Activated T-helper 1 cell treated with anti-CD3 and anti-CD28 coated beads, Interleukin-12 subunit alpha, Interleukin-12 subunit beta, Interleukin-2, Interleukin-4 antibody, amounts not matched to agents 30 ng/mL and 10 ng/mL and 1 ng/mL, durations not matched to agents 14 hours and 24 hours and 36 hours (primary cell): ENCODE data around the gene TMEM238. TPM values are rescaled to one million over a fixed set of nuclear protein-coding genes. Genes with fewer than 3 reads are reported as not detected.
"Not testable (repeated sequence)": the region's sequence is repeated elsewhere in the genome, so short reads cannot be mapped to it uniquely, and the experiment has no call there.

ENCODE experiments used
- DNase-seq: peaks from one replicate; pipeline ENCODE4 v3.0.0; 2021; ENCODE audit warnings: low spot score
- H3K27ac Mint-ChIP-seq: one replicate; pipeline ENCODE4 v1.8.0; 2021; ENCODE audit warnings: mild to moderate bottlenecking, mixed read lengths
- H3K27me3 Mint-ChIP-seq: one replicate; pipeline ENCODE4 v1.8.0; 2022; ENCODE audit warnings: mild to moderate bottlenecking, moderate library complexity, mixed read lengths; ENCODE audit not compliant: insufficient read depth
- H3K36me3 Mint-ChIP-seq: one replicate; pipeline ENCODE4 v1.8.0; 2021; ENCODE audit warnings: low read depth, mixed read lengths
- H3K4me1 Mint-ChIP-seq: one replicate; pipeline ENCODE4 v1.8.0; 2021; ENCODE audit warnings: low read depth, mixed read lengths
- H3K4me3 Mint-ChIP-seq: one replicate; pipeline ENCODE4 v1.8.0; 2021; ENCODE audit warnings: mild to moderate bottlenecking, moderate library complexity, mixed read lengths
- H3K9me3 Mint-ChIP-seq: one replicate; pipeline ENCODE4 v1.8.0; 2021; ENCODE audit warnings: mixed read lengths
- intact Hi-C: fragments of 100-400 bp; cut with micrococcal nuclease; formaldehyde crosslinking; loops from one replicate; pipeline ENCODE4 v1.15.1; 2024
- total RNA-seq: library from RNA; stranded (reverse); gene quantifications from 2 replicates; pipeline ENCODE4 v1.2.3, GENCODE V29; 2022

Gene TMEM238
- total RNA-seq, 1 donor from 2014 or later = 10.6 TPM

GRCh38 chr19:55345818-55346724, 38.0 kb downstream of the TMEM238 start:
- intact Hi-C loops = no loop called here
- H3K4me1 Mint-ChIP-seq = peaks cover 7% of the 10 kb centered on the region
- no peak overlapping the region for H3K4me3 Mint-ChIP-seq

GRCh38 chr19:55345101-55345817, 38.8 kb downstream of the TMEM238 start:
- intact Hi-C loops = no loop called here

More at GRCh38 chr19:55345818-55346724, 38.0 kb downstream of the TMEM238 start:
- Mint-ChIP-seq H3K27ac (no peak overlapping the region), H3K9me3 (no peaks in the 10 kb centered on the region), H3K27me3 (no peaks in the 10 kb centered on the region), H3K36me3 (peaks cover 7% of the 10 kb centered on the region)
- no peak for DNase-seq

GRCh38 chr19:55344444-55344843, 39.6 kb downstream of the TMEM238 start:
- H3K4me3 Mint-ChIP-seq = no peak overlapping the region
- H3K9me3 Mint-ChIP-seq = no peaks in the 10 kb centered on the region
- no peak overlapping the region for H3K27ac Mint-ChIP-seq
- DNase-seq = no peak
- peaks cover 5% of the 10 kb centered on the region for H3K4me1 Mint-ChIP-seq
- peaks cover 8% of the 10 kb centered on the region for H3K36me3 Mint-ChIP-seq
- intact Hi-C loops = no loop called here
- H3K27me3 Mint-ChIP-seq = no peaks in the 10 kb centered on the region

More at GRCh38 chr19:55345101-55345817, 38.8 kb downstream of the TMEM238 start:
- Mint-ChIP-seq H3K36me3 (peaks cover 7% of the 10 kb centered on the region), H3K4me3 (no peak overlapping the region), H3K4me1 (peaks cover 5% of the 10 kb centered on the region), H3K27ac (no peak overlapping the region), H3K9me3 (no peaks in the 10 kb centered on the region), H3K27me3 (no peaks in the 10 kb centered on the region)
- no peak for DNase-seq

DNA sequence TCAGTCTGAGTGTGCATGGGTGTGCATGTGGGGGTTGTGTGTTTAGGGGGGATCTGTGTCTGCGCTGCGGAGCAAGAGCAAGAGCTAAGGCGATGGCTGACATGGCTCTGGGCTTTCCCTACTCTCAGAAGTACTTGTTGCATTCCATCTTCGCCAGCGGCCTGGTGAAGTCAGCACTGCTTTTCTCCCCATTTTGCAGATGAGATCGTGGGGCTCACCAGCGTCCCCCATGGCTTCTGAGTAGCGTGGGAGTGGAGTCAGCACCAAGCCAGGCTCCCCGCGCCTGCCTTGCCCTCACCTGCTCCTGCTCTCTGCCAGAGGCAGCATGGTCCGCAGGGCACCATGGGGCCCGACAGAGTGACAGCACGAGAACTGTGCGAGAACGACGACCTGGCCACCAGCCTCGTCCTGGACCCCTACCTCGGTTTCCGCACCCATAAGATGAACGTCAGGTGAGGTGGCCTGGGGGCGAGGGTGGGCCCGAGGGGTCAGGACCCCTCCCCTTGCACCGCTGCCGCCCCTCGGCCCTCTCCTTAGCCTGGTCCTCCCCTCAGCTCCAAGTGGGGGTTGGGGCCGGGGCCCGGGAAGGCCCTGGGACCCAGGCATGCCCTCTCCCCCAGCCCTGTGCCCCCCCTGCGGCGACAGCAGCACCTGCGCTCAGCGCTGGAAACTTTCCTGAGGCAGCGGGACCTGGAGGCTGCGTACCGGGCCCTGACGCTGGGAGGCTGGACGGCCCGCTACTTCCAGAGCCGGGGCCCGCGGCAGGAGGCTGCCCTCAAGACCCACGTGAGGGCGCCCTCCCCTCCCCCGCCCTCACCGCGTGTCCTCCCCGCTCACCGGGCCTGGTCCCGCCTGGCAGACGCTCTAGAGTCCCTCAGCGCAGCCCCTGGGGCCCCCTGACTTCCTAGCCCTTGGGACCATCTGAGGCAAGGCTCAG, 42.2 kb downstream of the TMEM238 start:
- no peaks in the 10 kb centered on the region for H3K9me3 Mint-ChIP-seq
- H3K4me3 Mint-ChIP-seq = peak overlapping the region; percentile 71
- peaks cover 14% of the 10 kb centered on the region for H3K4me1 Mint-ChIP-seq
- peaks cover 8% of the 10 kb centered on the region for H3K36me3 Mint-ChIP-seq
- DNase-seq = no peak
- peak overlapping the region; percentile 63 for H3K27ac Mint-ChIP-seq
- peaks cover 2% of the 10 kb centered on the region for H3K27me3 Mint-ChIP-seq
- intact Hi-C loops = no loop called here

GRCh38 chr19:55341171-55341588, 42.9 kb downstream of the TMEM238 start:
- H3K4me1 Mint-ChIP-seq = peaks cover 14% of the 10 kb centered on the region
- intact Hi-C loops = no loop called here
- H3K36me3 Mint-ChIP-seq = peaks cover 8% of the 10 kb centered on the region
- H3K9me3 Mint-ChIP-seq = no peaks in the 10 kb centered on the region
- H3K27ac Mint-ChIP-seq = peak overlapping the region; percentile 94
- peak; percentile 56 for DNase-seq
- peak overlapping the region; percentile 86 for H3K4me3 Mint-ChIP-seq
- peaks cover 9% of the 10 kb centered on the region for H3K27me3 Mint-ChIP-seq

DNA sequence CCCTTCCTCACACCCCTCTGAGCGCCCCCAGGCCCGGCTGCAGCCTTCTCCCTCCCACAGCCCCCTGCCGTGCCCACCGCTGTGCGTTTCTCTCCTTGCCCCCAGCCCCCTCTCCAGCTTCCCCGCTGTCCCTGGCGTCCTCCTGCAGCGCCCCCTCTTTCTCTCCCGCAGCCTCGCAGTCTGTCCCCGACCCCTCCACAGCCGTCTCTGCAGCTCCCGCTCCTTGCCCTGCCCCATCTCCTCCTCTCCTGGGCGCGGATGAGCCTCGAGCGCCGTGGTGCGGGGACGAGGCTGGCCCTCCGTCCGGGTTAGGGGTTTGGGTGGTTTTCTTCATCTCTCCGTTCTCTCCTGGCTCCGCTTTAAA, 43.3 kb downstream of the TMEM238 start:
- Mint-ChIP-seq H3K9me3 (no peaks in the 10 kb centered on the region), H3K27me3 (peaks cover 9% of the 10 kb centered on the region), H3K4me1 (peaks cover 14% of the 10 kb centered on the region), H3K36me3 (peaks cover 8% of the 10 kb centered on the region), H3K27ac (peak overlapping the region; percentile 94), H3K4me3 (peak overlapping the region; percentile 86)
- intact Hi-C loops = no loop called here
- no peak for DNase-seq

GRCh38 chr19:55339889-55340783, 44.0 kb downstream of the TMEM238 start:
- peaks cover 14% of the 10 kb centered on the region for H3K4me1 Mint-ChIP-seq
- intact Hi-C loops = loop anchor here (1.0 to 5.0 kb wide), 17 partner anchors 14 to 891 kb away; partner anchors contain the start of genes COX6B2, DNAAF3, FIZ1 and HSPBP1
- peak overlapping the region; percentile 96 for H3K4me3 Mint-ChIP-seq
- H3K27ac Mint-ChIP-seq = peak overlapping the region; percentile 99
- H3K9me3 Mint-ChIP-seq = no peaks in the 10 kb centered on the region
- peaks cover 8% of the 10 kb centered on the region for H3K36me3 Mint-ChIP-seq
- peaks cover 9% of the 10 kb centered on the region for H3K27me3 Mint-ChIP-seq
- DNase-seq = no peak

DNA sequence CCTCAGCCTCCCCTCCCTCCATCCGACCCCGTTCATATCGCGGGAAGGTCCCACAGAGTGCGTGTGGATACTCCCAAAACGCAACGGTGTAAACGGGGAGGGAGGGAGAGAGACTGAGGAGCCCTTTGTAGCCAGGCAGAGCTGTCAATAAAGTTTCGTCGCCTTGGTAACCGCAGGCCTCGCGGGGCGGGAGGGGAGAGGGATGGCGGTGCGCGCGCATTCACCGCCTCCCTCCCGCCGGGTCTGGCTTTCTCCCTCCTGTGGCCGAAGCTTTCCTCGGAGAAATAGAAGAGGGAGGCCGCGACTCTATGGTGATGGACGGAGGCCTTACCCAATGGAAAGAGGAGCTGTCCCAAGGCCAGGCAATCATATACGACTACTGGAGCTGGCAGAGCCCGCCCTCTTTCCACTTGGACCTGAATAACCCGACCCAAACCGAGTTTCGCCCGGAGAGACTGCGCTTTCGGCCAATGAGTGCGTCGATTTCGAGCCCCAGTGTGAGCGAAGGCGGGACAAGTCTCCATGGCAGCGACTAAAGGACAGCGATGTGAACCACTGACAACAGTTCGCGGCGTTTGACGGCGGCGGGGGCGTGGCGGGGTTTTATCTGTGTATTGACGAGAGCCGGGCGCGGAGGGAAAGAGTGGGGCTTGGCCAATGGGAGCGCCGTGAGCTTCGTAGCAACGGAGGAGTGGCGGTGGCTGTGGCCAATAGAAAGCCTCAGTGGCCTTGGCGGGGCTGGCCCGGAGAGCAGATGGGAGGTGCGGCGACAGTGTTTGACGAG, 44.8 kb downstream of the TMEM238 start, which contains the start of gene KMT5C:
Gene KMT5C (plus strand): TSS at position 772 of the 784 bp plus-strand sequence. CDS start 2,061 bp downstream, outside the sequence.
- Mint-ChIP-seq H3K36me3 (peaks cover 6% of the 10 kb centered on the region), H3K27ac (peak within 1 kb of the TSS; percentile 99), H3K27me3 (peaks cover 9% of the 10 kb centered on the region), H3K4me1 (peaks cover 14% of the 10 kb centered on the region), H3K9me3 (no peaks in the 10 kb centered on the region), H3K4me3 (peak within 1 kb of the TSS; percentile 96)
- DNase-seq = peak; percentile 100
- intact Hi-C loops = loop anchor here (1.0 to 5.0 kb wide), 17 partner anchors 15 to 890 kb away; partner anchors contain the start of genes COX6B2, DNAAF3, FIZ1 and HSPBP1

DNA sequence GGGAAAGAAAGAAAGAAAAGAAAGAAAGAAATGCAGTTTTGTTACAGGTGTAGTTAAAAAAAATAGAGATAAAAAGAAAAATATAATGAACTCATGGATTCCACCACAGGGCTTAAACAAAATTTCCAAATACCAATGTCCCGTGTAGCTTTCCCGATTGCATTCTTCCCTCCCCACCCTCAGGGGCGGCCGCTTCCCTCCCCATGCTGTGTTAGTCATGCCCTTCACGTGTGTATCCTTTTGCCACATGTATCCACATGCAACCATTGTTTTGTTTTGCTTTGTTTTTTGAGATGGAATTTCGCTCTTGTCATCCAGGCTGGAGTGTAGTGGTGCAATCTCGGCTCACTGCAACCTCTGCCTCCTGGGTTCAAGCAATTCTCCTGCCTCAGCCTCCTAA, 48.0 kb downstream of the TMEM238 start:
- Mint-ChIP-seq H3K27ac (no peak overlapping the region), H3K36me3 (peaks cover 1% of the 10 kb centered on the region), H3K27me3 (peaks cover 17% of the 10 kb centered on the region), H3K9me3 (no peaks in the 10 kb centered on the region), H3K4me3 (no peak overlapping the region), H3K4me1 (peaks cover 9% of the 10 kb centered on the region)
- intact Hi-C loops = loop anchor here (5.0 kb wide), 2 partner anchors 306 to 874 kb away; partner anchors contain the start of genes LENG9, ZNF580 and ZNF581
- no peak for DNase-seq

GRCh38 chr19:55333870-55334269, 50.2 kb downstream of the TMEM238 start:
- intact Hi-C loops = no loop called here
- peaks cover 7% of the 10 kb centered on the region for H3K4me1 Mint-ChIP-seq
- DNase-seq = no peak
- no peak overlapping the region for H3K4me3 Mint-ChIP-seq
- H3K36me3 Mint-ChIP-seq = no peaks in the 10 kb centered on the region
- H3K27me3 Mint-ChIP-seq = peaks cover 21% of the 10 kb centered on the region
- H3K27ac Mint-ChIP-seq = no peak overlapping the region
- no peaks in the 10 kb centered on the region for H3K9me3 Mint-ChIP-seq

DNA sequence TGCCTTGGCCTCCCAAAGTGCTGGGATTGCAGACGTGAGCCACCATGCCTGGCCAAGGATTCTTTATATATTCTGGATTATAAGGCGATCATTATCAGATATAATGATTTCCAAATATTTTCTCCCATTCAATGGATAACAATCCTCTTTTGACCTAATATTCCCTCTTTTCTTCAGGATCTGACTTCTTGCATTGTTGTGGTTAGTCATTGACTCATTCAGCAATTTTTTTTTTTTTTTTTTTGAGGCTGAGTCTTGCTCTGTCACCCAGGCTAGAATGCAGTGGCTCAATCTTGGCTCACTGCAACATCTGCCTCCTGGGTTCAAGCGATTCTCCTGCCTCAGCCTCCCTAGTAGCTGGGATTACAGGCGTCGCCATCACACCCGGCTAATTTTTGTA, 54.3 kb downstream of the TMEM238 start:
- H3K36me3 Mint-ChIP-seq, DNase-seq, H3K27ac Mint-ChIP-seq, H3K4me1 Mint-ChIP-seq, H3K4me3 Mint-ChIP-seq, intact Hi-C loops, H3K9me3 Mint-ChIP-seq: not testable (repeated sequence)
- H3K27me3 Mint-ChIP-seq = peaks cover 12% of the 10 kb centered on the region
